Activated T-helper 17 cell treated with anti-CD3 and anti-CD28 coated beads, Interleukin-2, amount 50 U/mL, for 72 hours (primary cell): Measurements from ENCODE around the gene TUBAL3. TPM values are rescaled to one million over a fixed set of nuclear protein-coding genes. Genes with fewer than 3 reads are reported as not detected.
"Not testable (repeated sequence)": the region's sequence is repeated elsewhere in the genome, so short reads cannot be mapped to it uniquely, and the experiment has no call there.

Experiments
- ATAC-seq: fragments of 150-1000 bp; cut with Tn5 transposase; replicated peaks from 2 replicates; pipeline ENCODE4 v1.10.0; 2021; ENCODE audit warnings: mild to moderate bottlenecking, moderate library complexity
- H3K27ac Mint-ChIP-seq: one replicate; pipeline ENCODE4 v1.8.0; 2022; ENCODE audit warnings: mixed read lengths
- H3K27me3 Mint-ChIP-seq: one replicate; pipeline ENCODE4 v1.8.0; 2022; ENCODE audit warnings: mixed read lengths
- H3K36me3 Mint-ChIP-seq: one replicate; pipeline ENCODE4 v1.8.0; 2022; ENCODE audit warnings: low read depth, mild to moderate bottlenecking, mixed read lengths
- H3K4me1 Mint-ChIP-seq: one replicate; pipeline ENCODE4 v1.8.0; 2022; ENCODE audit warnings: mixed read lengths
- H3K4me3 Mint-ChIP-seq: one replicate; pipeline ENCODE4 v1.8.0; 2022; ENCODE audit warnings: mild to moderate bottlenecking, mixed read lengths
- H3K9me3 Mint-ChIP-seq: one replicate; pipeline ENCODE4 v1.8.0; 2022; ENCODE audit warnings: mixed read lengths
- total RNA-seq, 2 donors: library from RNA; stranded (reverse); gene quantifications; one replicate each; pipeline ENCODE4 v1.2.3, GENCODE V29; 2022

The TUBAL3 gene
- total RNA-seq, 2 donors from 2014 or later = not detected

DNA sequence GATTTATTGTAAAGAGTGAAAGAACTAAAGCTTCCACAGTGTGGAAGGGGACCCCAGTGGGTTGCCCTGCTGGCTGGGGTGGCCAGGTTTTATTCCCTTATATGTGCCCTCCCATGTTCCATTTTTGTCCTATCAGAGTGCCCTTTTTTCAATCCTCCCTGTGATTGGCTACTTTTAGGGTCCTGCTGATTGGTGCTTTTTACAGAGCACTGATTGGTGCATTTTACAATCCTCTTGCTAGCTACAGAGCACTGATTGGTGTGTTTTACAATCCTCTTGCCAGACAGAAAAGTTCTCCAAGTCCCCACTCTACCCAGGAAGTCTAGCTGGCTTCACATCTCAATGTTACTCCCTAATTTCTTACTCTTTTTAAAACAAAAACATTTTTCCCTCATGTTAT lies 6.2 kb upstream of the TUBAL3 start:
- H3K36me3 Mint-ChIP-seq, ATAC-seq, H3K4me1 Mint-ChIP-seq, H3K4me3 Mint-ChIP-seq, H3K9me3 Mint-ChIP-seq, H3K27ac Mint-ChIP-seq: not testable (repeated sequence)
- peaks cover 16% of the 10 kb centered on the region for H3K27me3 Mint-ChIP-seq

DNA sequence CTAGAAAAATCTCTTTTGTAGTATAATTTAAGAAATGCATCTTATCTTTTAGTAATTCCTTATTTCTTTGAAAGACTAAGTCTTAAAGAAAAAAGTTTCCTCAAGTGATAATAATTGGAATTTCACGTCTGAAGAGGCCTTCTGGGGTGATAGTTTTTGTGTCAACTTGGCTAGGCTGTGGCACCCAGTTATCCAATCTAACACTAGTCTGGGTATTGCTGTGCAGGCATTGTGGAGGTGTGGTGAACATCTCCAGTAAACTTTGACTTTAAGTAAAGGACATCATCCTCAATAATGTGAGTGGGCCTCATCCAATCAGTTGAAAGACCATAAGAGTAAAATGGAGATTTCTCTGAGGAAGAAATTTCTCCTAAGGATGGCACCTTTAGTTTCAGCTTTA lies 2.3 kb upstream of the TUBAL3 start:
- Mint-ChIP-seq H3K9me3 (no peaks in the 10 kb centered on the region), H3K36me3 (no peaks in the 10 kb centered on the region), H3K27me3 (peaks cover 16% of the 10 kb centered on the region), H3K4me3 (no peak overlapping the region), H3K4me1 (no peaks in the 10 kb centered on the region), H3K27ac (no peak overlapping the region)
- no peak for ATAC-seq

DNA sequence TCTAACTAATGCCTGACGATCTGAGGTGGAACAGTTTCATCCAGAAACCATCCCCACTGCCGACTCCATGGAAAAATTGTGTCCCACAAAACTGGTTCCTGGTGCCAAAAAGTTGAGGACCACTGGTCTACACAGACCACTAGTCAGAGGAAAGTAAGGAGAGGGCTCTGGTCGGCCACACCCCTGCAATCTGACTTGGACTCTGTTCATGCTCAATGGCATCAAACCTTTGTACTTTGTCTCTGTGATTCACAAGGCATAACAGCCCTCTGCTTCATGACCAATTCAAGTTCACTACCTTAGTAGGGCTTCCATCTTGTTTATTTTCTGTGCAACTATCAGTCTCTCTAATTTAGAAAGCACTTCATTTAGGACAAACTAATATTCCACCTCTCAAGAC lies 1.8 kb downstream of the TUBAL3 start:
- Mint-ChIP-seq H3K9me3 (no peaks in the 10 kb centered on the region), H3K4me1 (no peaks in the 10 kb centered on the region), H3K27ac (no peak overlapping the region), H3K4me3 (no peak overlapping the region), H3K36me3 (no peaks in the 10 kb centered on the region), H3K27me3 (peaks cover 7% of the 10 kb centered on the region)
- no peak for ATAC-seq

DNA sequence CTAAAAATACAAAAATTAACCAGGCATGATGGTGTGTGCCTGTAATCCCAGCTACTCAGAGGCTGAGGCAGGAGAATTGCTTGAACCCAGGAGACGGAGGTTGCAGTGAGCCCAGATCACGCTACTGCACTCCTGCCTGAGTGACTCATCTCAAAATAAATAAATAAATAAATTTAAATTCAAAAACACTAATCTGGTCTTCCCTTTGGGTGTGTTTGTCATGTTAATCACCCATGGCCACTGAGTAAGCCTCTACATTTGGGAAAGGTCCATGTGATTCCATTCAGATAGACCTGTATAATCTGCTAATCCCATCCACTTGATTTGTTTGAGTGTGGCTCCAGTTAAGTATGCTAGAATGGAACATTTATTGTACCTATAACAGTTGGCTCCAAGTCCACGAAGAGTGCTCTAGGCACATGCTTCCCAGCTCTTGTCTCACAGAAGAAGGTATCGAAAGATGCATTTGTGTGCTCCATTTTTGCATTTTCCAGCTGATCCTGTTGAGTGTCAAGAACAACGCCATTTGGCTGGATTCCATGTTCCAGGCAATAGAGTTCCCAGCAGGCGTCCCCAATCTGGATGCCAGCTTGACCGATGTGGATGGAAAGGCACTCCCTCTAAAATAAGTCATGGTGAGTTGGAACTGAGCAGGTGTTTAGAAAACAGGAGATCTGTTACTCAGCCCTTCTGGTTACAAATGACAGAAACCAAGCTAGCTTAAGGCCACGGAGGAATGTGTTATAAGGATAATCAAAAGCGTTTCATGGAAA lies 4.0 kb downstream of the TUBAL3 start:
- H3K27ac Mint-ChIP-seq = no peak overlapping the region
- peaks cover 11% of the 10 kb centered on the region for H3K27me3 Mint-ChIP-seq
- H3K4me3 Mint-ChIP-seq = no peak overlapping the region
- H3K36me3 Mint-ChIP-seq = no peaks in the 10 kb centered on the region
- H3K4me1 Mint-ChIP-seq = no peaks in the 10 kb centered on the region
- no peaks in the 10 kb centered on the region for H3K9me3 Mint-ChIP-seq
- ATAC-seq = no peak

DNA sequence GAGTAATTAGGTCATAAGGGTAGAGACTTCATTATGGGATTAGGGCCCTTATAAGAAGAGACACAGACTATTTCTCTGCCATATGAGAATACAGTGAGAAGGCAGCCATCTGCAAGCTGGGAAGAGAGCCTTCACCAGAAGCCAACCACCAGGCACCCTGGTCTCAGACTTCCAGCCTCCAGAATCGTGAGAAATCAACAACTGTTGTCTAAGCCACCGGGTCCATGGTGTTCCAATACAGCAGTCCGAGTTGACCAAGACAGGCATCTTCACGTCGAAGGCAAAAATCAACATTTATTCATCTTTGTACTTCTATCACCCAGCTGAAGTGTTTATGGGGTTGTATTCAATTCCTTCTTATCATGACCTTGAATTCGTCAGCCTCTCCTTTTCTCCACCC lies 5.3 kb downstream of the TUBAL3 start:
- Mint-ChIP-seq H3K36me3 (no peaks in the 10 kb centered on the region), H3K4me1 (no peaks in the 10 kb centered on the region), H3K27me3 (peaks cover 11% of the 10 kb centered on the region), H3K4me3 (no peak overlapping the region), H3K9me3 (no peaks in the 10 kb centered on the region), H3K27ac (no peak overlapping the region)
- no peak for ATAC-seq

DNA sequence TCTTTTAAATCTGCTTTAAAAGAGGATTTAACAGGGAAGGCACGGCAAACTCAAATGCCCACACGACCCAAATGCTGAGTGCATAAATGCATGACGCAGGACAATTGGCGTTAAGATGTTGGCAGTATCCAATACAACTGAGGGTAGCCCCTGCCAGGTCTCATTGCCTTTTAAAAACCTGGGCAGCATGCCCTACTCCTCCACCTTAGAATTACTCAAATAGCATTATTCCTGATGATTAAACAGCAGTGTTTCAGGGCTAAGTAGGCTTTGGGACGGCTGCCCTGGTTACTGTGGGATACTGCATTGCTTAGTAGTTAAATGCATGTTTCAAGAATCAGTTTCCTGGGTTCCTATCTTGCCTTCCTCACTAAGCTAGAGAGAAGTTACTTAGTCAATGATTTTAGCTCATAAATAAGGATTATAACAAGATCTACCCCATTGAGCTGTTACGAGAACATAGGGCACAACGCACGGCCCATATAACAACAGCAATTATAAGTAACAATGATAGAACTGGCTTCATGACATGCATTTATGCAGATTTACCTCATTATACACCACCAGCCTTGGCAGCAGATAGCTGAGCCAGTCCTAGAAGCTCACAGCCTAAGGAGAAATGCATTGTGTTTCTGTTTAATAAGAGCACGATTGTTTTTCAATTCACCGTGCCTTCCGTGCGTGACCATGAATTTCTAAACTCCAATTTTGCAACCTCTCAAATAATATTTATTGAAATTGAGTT lies 7.9 kb downstream of the TUBAL3 start:
- Mint-ChIP-seq H3K9me3 (no peaks in the 10 kb centered on the region), H3K36me3 (no peaks in the 10 kb centered on the region), H3K4me1 (no peaks in the 10 kb centered on the region), H3K4me3 (no peak overlapping the region), H3K27ac (no peak overlapping the region), H3K27me3 (peaks cover 14% of the 10 kb centered on the region)
- no peak for ATAC-seq

DNA sequence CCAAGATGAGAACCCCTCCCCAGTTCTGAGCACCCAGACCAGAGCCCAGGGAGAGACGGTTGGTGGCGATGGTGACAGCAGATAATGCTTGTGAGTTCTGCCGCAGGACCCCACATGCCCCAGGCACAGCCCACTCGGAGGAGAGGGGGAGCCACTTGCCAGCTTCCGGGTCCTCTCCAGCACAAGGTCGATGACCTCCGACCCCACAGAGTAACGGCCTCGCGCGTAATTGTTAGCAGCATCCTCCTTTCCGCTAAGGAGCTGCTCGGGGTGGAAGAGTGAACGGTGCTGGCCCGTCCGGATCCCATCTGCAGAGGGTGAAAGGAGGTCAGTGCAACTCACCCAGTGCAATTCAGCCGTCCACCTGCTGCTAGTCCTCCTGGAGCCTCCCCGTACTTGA lies 9.5 kb downstream of the TUBAL3 start:
- peaks cover 14% of the 10 kb centered on the region for H3K27me3 Mint-ChIP-seq

DNA sequence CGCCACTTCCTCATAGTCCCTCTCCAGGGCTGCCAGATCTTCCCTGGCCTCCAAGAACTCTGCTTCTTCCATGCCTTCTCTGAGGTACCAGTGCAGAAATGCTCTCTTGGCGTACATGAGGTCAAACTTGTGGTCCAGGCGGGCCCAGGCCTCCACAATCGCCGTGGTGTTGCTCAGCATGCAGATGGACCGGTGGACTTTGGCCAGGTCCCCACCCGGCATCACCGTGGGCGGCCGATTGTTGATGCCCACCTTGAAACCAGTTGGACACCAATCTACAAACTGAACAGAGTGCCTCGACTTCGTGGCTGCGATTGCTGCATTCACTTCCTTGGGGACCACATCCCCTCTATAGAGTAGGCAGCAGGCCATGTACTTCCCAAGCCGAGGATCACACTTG lies 11.1 kb downstream of the TUBAL3 start:
- Mint-ChIP-seq H3K27me3 (peaks cover 9% of the 10 kb centered on the region), H3K36me3 (no peaks in the 10 kb centered on the region), H3K4me1 (no peaks in the 10 kb centered on the region), H3K9me3 (peaks cover 18% of the 10 kb centered on the region), H3K4me3 (no peak overlapping the region), H3K27ac (no peak overlapping the region)
- ATAC-seq = no peak

More for the DNA sequence above, 9.5 kb downstream of the TUBAL3 start:
- Mint-ChIP-seq H3K4me1 (no peaks in the 10 kb centered on the region), H3K4me3 (no peak overlapping the region), H3K36me3 (no peaks in the 10 kb centered on the region), H3K9me3 (peaks cover 12% of the 10 kb centered on the region), H3K27ac (no peak overlapping the region)
- ATAC-seq = no peak

DNA sequence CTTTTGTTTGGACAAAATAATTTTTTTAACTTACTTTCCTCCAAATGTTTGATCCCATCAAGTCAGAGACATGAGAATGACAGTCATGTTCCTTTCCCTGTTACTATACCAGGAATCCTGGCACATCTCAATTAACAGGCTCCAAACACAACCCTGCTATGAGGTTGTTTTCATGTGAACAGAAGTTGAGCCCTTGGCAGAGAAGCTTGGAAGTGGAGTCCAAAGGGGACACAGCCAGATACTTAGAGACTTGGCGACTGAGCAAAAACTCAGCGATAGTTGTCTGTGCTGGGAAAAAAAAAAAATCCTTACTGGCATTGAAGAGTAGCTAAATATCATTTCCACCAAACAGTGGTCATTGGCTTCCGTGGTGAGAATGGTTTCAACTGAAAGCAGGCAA lies 12.8 kb downstream of the TUBAL3 start:
- H3K36me3 Mint-ChIP-seq = no peaks in the 10 kb centered on the region
- ATAC-seq = no peak
- H3K4me3 Mint-ChIP-seq = no peak overlapping the region
- H3K27ac Mint-ChIP-seq = no peak overlapping the region
- peaks cover 8% of the 10 kb centered on the region for H3K27me3 Mint-ChIP-seq
- H3K9me3 Mint-ChIP-seq = peaks cover 23% of the 10 kb centered on the region
- no peaks in the 10 kb centered on the region for H3K4me1 Mint-ChIP-seq

DNA sequence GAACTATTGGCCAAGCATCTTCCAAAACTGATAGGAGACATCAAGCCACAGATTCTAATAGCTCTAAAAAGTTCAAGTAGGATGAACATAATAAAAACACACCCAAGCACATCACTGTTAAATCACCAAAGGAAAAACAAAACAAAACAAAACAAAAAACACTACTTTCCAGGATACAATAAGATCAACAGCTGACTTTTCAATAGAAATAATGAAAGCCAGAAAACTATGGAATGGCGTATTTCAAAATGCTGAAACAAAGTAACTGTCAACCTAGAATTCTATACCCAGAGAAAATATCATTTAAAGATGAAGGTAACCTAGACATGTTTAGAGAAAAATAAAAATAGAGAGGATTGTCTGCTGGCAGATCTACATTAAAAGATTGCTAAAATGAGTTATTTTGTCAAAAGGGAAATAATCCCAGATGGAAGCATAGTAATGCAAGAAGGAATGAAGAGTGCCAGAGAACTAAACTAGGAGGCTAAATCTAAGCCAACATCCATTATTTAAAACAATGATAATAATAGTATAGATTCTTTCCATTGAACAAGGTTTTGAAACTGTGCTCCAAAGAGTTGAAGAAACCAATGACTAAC lies 13.9 kb downstream of the TUBAL3 start:
- no peak for ATAC-seq
- Mint-ChIP-seq H3K36me3 (no peaks in the 10 kb centered on the region), H3K27me3 (peaks cover 14% of the 10 kb centered on the region), H3K4me1 (no peaks in the 10 kb centered on the region), H3K4me3 (no peak overlapping the region), H3K9me3 (peaks cover 23% of the 10 kb centered on the region), H3K27ac (no peak overlapping the region)

DNA sequence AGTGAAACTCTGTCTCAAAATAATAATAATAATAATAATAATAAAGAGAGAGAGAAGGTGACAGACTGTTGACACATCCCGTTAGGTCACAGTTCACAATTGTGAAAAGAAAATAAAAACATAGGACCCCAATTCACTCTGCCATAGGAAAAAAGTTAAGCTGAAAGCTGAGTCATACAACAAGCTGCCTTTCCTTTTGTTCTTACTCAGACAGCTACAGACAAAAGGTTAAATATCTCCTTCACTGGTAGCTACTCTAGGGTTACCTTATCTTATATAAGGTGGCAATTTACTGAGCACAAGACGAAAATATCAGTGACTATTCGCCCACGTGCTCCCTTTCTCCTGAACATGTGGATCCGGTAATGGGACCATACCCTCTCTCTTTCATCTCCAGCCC lies 17.5 kb downstream of the TUBAL3 start:
- Mint-ChIP-seq H3K4me3 (no peak overlapping the region), H3K27ac (no peak overlapping the region), H3K36me3 (no peaks in the 10 kb centered on the region), H3K27me3 (peaks cover 11% of the 10 kb centered on the region), H3K9me3 (peaks cover 23% of the 10 kb centered on the region), H3K4me1 (no peaks in the 10 kb centered on the region)
- ATAC-seq = peak; percentile 46

DNA sequence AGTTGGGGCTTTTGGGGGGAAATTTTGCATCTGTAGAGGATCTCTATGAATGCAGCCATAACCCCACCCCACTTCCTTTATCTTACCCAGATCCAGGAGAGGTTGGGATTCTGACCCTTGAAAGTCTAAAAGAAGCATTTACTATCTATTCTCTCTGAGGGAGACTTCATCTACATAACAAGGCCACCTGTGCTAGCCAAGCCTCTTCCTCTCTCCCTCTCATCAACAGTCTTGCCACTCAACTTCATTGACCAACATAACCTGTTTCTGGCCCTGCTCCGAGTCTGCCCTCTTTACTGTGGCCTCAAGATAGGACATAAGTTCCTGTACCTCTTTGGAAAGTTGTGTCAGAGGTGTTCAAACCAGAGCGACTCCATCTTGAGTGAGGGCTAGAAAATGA lies 19.4 kb downstream of the TUBAL3 start:
- no peaks in the 10 kb centered on the region for H3K36me3 Mint-ChIP-seq
- H3K4me1 Mint-ChIP-seq = no peaks in the 10 kb centered on the region
- no peak overlapping the region for H3K27ac Mint-ChIP-seq
- peaks cover 10% of the 10 kb centered on the region for H3K9me3 Mint-ChIP-seq
- no peak overlapping the region for H3K4me3 Mint-ChIP-seq
- H3K27me3 Mint-ChIP-seq = peaks cover 11% of the 10 kb centered on the region
- no peak for ATAC-seq

DNA sequence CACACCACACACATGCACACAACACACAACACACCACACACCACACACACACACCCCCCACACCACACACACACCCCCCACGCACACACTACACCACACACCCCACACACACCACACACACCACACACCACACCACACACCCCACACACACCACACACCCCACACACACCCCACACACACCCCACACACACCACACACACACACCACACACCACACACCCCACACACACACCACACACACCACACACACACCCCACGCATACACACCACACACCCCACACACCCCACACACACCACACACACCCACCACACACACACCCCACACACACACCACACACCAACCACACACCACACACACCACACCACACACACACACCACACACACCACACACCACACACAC lies 23.4 kb downstream of the TUBAL3 start:
- no peaks in the 10 kb centered on the region for H3K36me3 Mint-ChIP-seq
- no peak for ATAC-seq
- peaks cover 3% of the 10 kb centered on the region for H3K27me3 Mint-ChIP-seq
- H3K4me1 Mint-ChIP-seq = no peaks in the 10 kb centered on the region
- no peak overlapping the region for H3K4me3 Mint-ChIP-seq
- H3K27ac Mint-ChIP-seq = no peak overlapping the region
- H3K9me3 Mint-ChIP-seq = no peaks in the 10 kb centered on the region

DNA sequence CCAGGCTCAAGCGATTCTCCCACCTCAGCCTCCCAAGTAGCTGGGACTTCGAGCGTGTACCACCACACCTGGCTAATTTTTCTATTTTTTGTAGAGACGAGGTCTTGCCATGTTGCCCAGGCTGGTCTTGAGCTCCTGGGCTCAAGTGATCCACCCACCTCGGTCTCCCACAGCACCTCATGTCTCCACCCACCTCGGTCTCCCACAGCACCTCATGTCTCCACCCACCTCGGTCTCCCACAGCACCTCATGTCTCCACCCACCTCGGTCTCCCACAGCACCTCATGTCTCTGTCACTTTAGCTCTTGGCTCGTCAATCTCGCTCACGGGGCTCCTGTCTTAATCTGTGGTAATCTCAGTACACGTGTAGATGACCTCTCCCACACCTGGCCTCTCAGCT lies 24.2 kb downstream of the TUBAL3 start:
- not testable (repeated sequence) for H3K4me1 Mint-ChIP-seq, H3K27me3 Mint-ChIP-seq, H3K4me3 Mint-ChIP-seq, H3K27ac Mint-ChIP-seq, H3K36me3 Mint-ChIP-seq, H3K9me3 Mint-ChIP-seq, ATAC-seq

DNA sequence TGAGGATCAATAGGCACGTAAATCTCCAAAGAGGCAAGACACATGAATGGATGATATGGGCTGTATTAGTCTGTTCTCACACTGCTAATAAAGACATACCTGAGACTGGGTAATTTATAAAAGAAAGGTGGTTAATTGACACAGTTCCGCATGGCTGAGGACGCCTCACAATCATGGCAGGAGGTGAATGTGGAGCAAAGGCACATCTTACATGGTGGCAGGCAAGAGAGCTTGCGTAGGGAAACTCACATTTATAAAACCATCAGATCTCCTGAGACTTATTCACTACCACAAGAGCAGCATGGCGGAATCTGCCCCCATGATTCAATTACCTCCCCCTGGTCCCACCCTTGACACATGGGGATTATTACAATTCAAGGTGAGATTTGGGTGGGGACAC lies 25.4 kb downstream of the TUBAL3 start:
- not testable (repeated sequence) for H3K9me3 Mint-ChIP-seq, H3K27ac Mint-ChIP-seq, H3K4me3 Mint-ChIP-seq, H3K36me3 Mint-ChIP-seq, H3K27me3 Mint-ChIP-seq, ATAC-seq, H3K4me1 Mint-ChIP-seq
